ENCODE measurements around the gene HNRNPF.

Gene HNRNPF

GRCh38 chr10:43370671-43371215, 38.2 kb downstream of the HNRNPF start:
- H3K4me1 ChIP-seq (ENCODE audit: control insufficient read depth in 2 of 2, insufficient read depth in 2 of 2, low read length in 2 of 2) = peaks cover 0 to 3% of the 10 kb centered on the region in 2 donors
- H3K9me3 ChIP-seq (ENCODE audit: control insufficient read depth in 2 of 2, low read length in 2 of 2) = no peaks in the 10 kb centered on the region
- H3K9ac ChIP-seq (ENCODE audit: low read depth in 1 of 2, low read length in 2 of 2) = no peak overlapping the region
- H3K4me3 ChIP-seq (ENCODE audit: low read length in 2 of 2) = no peak overlapping the region
- no peak overlapping the region for H3K27ac ChIP-seq (ENCODE audit: low read depth in 2 of 2, low read length in 2 of 2)
- H3K27me3 ChIP-seq (ENCODE audit: control insufficient read depth in 2 of 2, insufficient read depth in 2 of 2, low read length in 2 of 2) = no peaks in the 10 kb centered on the region
- no peaks in the 10 kb centered on the region for H3K36me3 ChIP-seq (ENCODE audit: control insufficient read depth in 2 of 2, insufficient read depth in 2 of 2, low read length in 2 of 2)

GRCh38 chr10:43369921-43370320, 39.1 kb downstream of the HNRNPF start:
- no peak overlapping the region for H3K4me3 ChIP-seq (ENCODE audit: low read length in 2 of 2)
- no peaks in the 10 kb centered on the region for H3K36me3 ChIP-seq (ENCODE audit: control insufficient read depth in 2 of 2, insufficient read depth in 2 of 2, low read length in 2 of 2)
- no peak overlapping the region for H3K9ac ChIP-seq (ENCODE audit: low read depth in 1 of 2, low read length in 2 of 2)
- no peaks in the 10 kb centered on the region for H3K9me3 ChIP-seq (ENCODE audit: control insufficient read depth in 2 of 2, low read length in 2 of 2)
- H3K27me3 ChIP-seq (ENCODE audit: control insufficient read depth in 2 of 2, insufficient read depth in 2 of 2, low read length in 2 of 2) = no peaks in the 10 kb centered on the region
- no peak overlapping the region for H3K27ac ChIP-seq (ENCODE audit: low read depth in 2 of 2, low read length in 2 of 2)
- peaks cover 0 to 3% of the 10 kb centered on the region in 2 donors for H3K4me1 ChIP-seq (ENCODE audit: control insufficient read depth in 2 of 2, insufficient read depth in 2 of 2, low read length in 2 of 2)

- Histone ChIP-seq H3K27me3 (ENCODE audit: control insufficient read depth in 2 of 2, insufficient read depth in 2 of 2, low read length in 2 of 2) (no peaks in the 10 kb centered on the region), H3K9ac (ENCODE audit: low read depth in 1 of 2, low read length in 2 of 2) (no peak overlapping the region), H3K4me3 (ENCODE audit: low read length in 2 of 2) (no peak overlapping the region), H3K36me3 (ENCODE audit: control insufficient read depth in 2 of 2, insufficient read depth in 2 of 2, low read length in 2 of 2) (no peaks in the 10 kb centered on the region), H3K9me3 (ENCODE audit: control insufficient read depth in 2 of 2, low read length in 2 of 2) (no peaks in the 10 kb centered on the region), H3K27ac (ENCODE audit: low read depth in 2 of 2, low read length in 2 of 2) (no peak overlapping the region), H3K4me1 (ENCODE audit: control insufficient read depth in 2 of 2, insufficient read depth in 2 of 2, low read length in 2 of 2) (peaks cover 4% of the 10 kb centered on the region in 2 donors)
Measured at GRCh38 chr10:43365001-43365400, 44.0 kb downstream of the HNRNPF start.

- Histone ChIP-seq H3K4me3 (ENCODE audit: low read length in 2 of 2) (peak overlapping the region; percentile 73 to 87), H3K4me1 (ENCODE audit: control insufficient read depth in 2 of 2, insufficient read depth in 2 of 2, low read length in 2 of 2) (peaks cover 4% of the 10 kb centered on the region in 2 donors), H3K27me3 (ENCODE audit: control insufficient read depth in 2 of 2, insufficient read depth in 2 of 2, low read length in 2 of 2) (no peaks in the 10 kb centered on the region), H3K9ac (ENCODE audit: low read depth in 1 of 2, low read length in 2 of 2) (peak overlapping the region; percentile 67 to 83), H3K27ac (ENCODE audit: low read depth in 2 of 2, low read length in 2 of 2) (peak overlapping the region; percentile 38 to 67), H3K36me3 (ENCODE audit: control insufficient read depth in 2 of 2, insufficient read depth in 2 of 2, low read length in 2 of 2) (no peaks in the 10 kb centered on the region), H3K9me3 (ENCODE audit: control insufficient read depth in 2 of 2, low read length in 2 of 2) (no peaks in the 10 kb centered on the region)
Measured at GRCh38 chr10:43362191-43362839, 46.7 kb downstream of the HNRNPF start.

GRCh38 chr10:43361547-43362190, 47.3 kb downstream of the HNRNPF start:
- no peaks in the 10 kb centered on the region for H3K36me3 ChIP-seq (ENCODE audit: control insufficient read depth in 2 of 2, insufficient read depth in 2 of 2, low read length in 2 of 2)
- H3K4me3 ChIP-seq (ENCODE audit: low read length in 2 of 2) = peak overlapping the region; percentile 73 to 87
- peaks cover 4% of the 10 kb centered on the region in 2 donors for H3K4me1 ChIP-seq (ENCODE audit: control insufficient read depth in 2 of 2, insufficient read depth in 2 of 2, low read length in 2 of 2)
- H3K27me3 ChIP-seq (ENCODE audit: control insufficient read depth in 2 of 2, insufficient read depth in 2 of 2, low read length in 2 of 2) = no peaks in the 10 kb centered on the region
- peak overlapping the region; percentile 38 to 67 for H3K27ac ChIP-seq (ENCODE audit: low read depth in 2 of 2, low read length in 2 of 2)
- H3K9me3 ChIP-seq (ENCODE audit: control insufficient read depth in 2 of 2, low read length in 2 of 2) = no peaks in the 10 kb centered on the region
- peak overlapping the region; percentile 67 to 83 for H3K9ac ChIP-seq (ENCODE audit: low read depth in 1 of 2, low read length in 2 of 2)

- no peak overlapping the region for H3K27ac ChIP-seq (ENCODE audit: low read depth in 2 of 2, low read length in 2 of 2)
- no peaks in the 10 kb centered on the region for H3K9me3 ChIP-seq (ENCODE audit: control insufficient read depth in 2 of 2, low read length in 2 of 2)
- no peak overlapping the region for H3K4me3 ChIP-seq (ENCODE audit: low read length in 2 of 2)
- H3K4me1 ChIP-seq (ENCODE audit: control insufficient read depth in 2 of 2, insufficient read depth in 2 of 2, low read length in 2 of 2) = peaks cover 11 to 13% of the 10 kb centered on the region in 2 donors
- H3K27me3 ChIP-seq (ENCODE audit: control insufficient read depth in 2 of 2, insufficient read depth in 2 of 2, low read length in 2 of 2) = no peaks in the 10 kb centered on the region
- H3K36me3 ChIP-seq (ENCODE audit: control insufficient read depth in 2 of 2, insufficient read depth in 2 of 2, low read length in 2 of 2) = no peaks in the 10 kb centered on the region
- H3K9ac ChIP-seq (ENCODE audit: low read depth in 1 of 2, low read length in 2 of 2) = no peak overlapping the region
Measured at GRCh38 chr10:43360086-43360485, 48.9 kb downstream of the HNRNPF start.

- Histone ChIP-seq H3K4me3 (ENCODE audit: low read length in 2 of 2) (no peak overlapping the region), H3K27ac (ENCODE audit: low read depth in 2 of 2, low read length in 2 of 2) (peak overlapping the region; percentile 65 to 73), H3K9ac (ENCODE audit: low read depth in 1 of 2, low read length in 2 of 2) (peak overlapping the region in 1 of 2 donors; percentile 18), H3K36me3 (ENCODE audit: control insufficient read depth in 2 of 2, insufficient read depth in 2 of 2, low read length in 2 of 2) (no peaks in the 10 kb centered on the region), H3K27me3 (ENCODE audit: control insufficient read depth in 2 of 2, insufficient read depth in 2 of 2, low read length in 2 of 2) (no peaks in the 10 kb centered on the region), H3K4me1 (ENCODE audit: control insufficient read depth in 2 of 2, insufficient read depth in 2 of 2, low read length in 2 of 2) (peaks cover 6 to 9% of the 10 kb centered on the region in 2 donors), H3K9me3 (ENCODE audit: control insufficient read depth in 2 of 2, low read length in 2 of 2) (no peaks in the 10 kb centered on the region)
Measured at GRCh38 chr10:43355749-43356371, 53.1 kb downstream of the HNRNPF start.

- Histone ChIP-seq H3K36me3 (ENCODE audit: control insufficient read depth in 2 of 2, insufficient read depth in 2 of 2, low read length in 2 of 2) (no peaks in the 10 kb centered on the region), H3K9ac (ENCODE audit: low read depth in 1 of 2, low read length in 2 of 2) (no peak overlapping the region), H3K4me3 (ENCODE audit: low read length in 2 of 2) (no peak overlapping the region), H3K27me3 (ENCODE audit: control insufficient read depth in 2 of 2, insufficient read depth in 2 of 2, low read length in 2 of 2) (peaks cover 0 to 3% of the 10 kb centered on the region in 2 donors), H3K4me1 (ENCODE audit: control insufficient read depth in 2 of 2, insufficient read depth in 2 of 2, low read length in 2 of 2) (peaks cover 6 to 9% of the 10 kb centered on the region in 2 donors), H3K9me3 (ENCODE audit: control insufficient read depth in 2 of 2, low read length in 2 of 2) (no peaks in the 10 kb centered on the region), H3K27ac (ENCODE audit: low read depth in 2 of 2, low read length in 2 of 2) (no peak overlapping the region)
Measured at GRCh38 chr10:43354879-43355380, 54.1 kb downstream of the HNRNPF start.

GRCh38 chr10:43354330-43354635, 54.7 kb downstream of the HNRNPF start:
- Histone ChIP-seq H3K27me3 (ENCODE audit: control insufficient read depth in 2 of 2, insufficient read depth in 2 of 2, low read length in 2 of 2) (peaks cover 0 to 3% of the 10 kb centered on the region in 2 donors), H3K9me3 (ENCODE audit: control insufficient read depth in 2 of 2, low read length in 2 of 2) (no peaks in the 10 kb centered on the region), H3K27ac (ENCODE audit: low read depth in 2 of 2, low read length in 2 of 2) (no peak overlapping the region), H3K9ac (ENCODE audit: low read depth in 1 of 2, low read length in 2 of 2) (no peak overlapping the region), H3K36me3 (ENCODE audit: control insufficient read depth in 2 of 2, insufficient read depth in 2 of 2, low read length in 2 of 2) (no peaks in the 10 kb centered on the region), H3K4me1 (ENCODE audit: control insufficient read depth in 2 of 2, insufficient read depth in 2 of 2, low read length in 2 of 2) (peaks cover 6 to 9% of the 10 kb centered on the region in 2 donors), H3K4me3 (ENCODE audit: low read length in 2 of 2) (no peak overlapping the region)
